PC-9 (cell line): Measurements from ENCODE around the gene GMPR2. TPM values are rescaled to one million over a fixed set of nuclear protein-coding genes. Genes with fewer than 3 reads are reported as not detected.
"Not testable (repeated sequence)": the region's sequence is repeated elsewhere in the genome, so short reads cannot be mapped to it uniquely, and the experiment has no call there.

Experiments
- BruUV-seq: library from RNA; stranded (reverse); fragments of 400-500 nt; replicated peaks from 2 replicates; lab custom pipeline; 2021; lab: Mats Ljungman, UMichigan
- CTCF ChIA-PET: fragments of 300-600 bp; sonication (Branson Sonifier 250); formaldehyde crosslinking; loops from one replicate; lab custom pipeline; 2022; ENCODE audit warnings: antibody characterized with exemption; lab: Charles Lee
- POLR2A ChIA-PET: fragments of 300-600 bp; sonication (Branson Sonifier 250); formaldehyde crosslinking; loops from one replicate; lab custom pipeline; 2022; ENCODE audit warnings: antibody characterized with exemption; ENCODE audit not compliant: unreplicated experiment; lab: Charles Lee
- DNase-seq, 2 experiments: peaks; one replicate each; pipeline versions ENCODE4 v3.0.0 to v3.0.0-alpha.2; 2015 to 2022; ENCODE audit warnings: mixed read lengths in 1 of 2
- H2AFZ ChIP-seq: fragments of 200-600 bp; sonication (generic); 2 replicates; pipeline ENCODE4 v1.8.1; 2017; ENCODE audit warnings: antibody characterized with exemption
- H3F3A ChIP-seq: fragments of 200-600 bp; sonication (generic); 2 replicates; pipeline ENCODE4 v1.8.1; 2017; ENCODE audit warnings: antibody characterized with exemption, mild to moderate bottlenecking, low read depth; ENCODE audit not compliant: insufficient read depth
- H3K27ac ChIP-seq: fragments of 200-600 bp; sonication (generic); 2 replicates; pipeline ENCODE4 v1.6.1; 2016; ENCODE audit warnings: mixed run types
- H3K27me3 ChIP-seq: fragments of 200-600 bp; sonication (generic); 2 replicates; pipeline ENCODE4 v1.6.1; 2016; ENCODE audit warnings: low read depth, mixed run types; ENCODE audit not compliant: insufficient read depth
- H3K36me3 ChIP-seq: fragments of 200-600 bp; sonication (generic); 2 replicates; pipeline ENCODE4 v1.6.1; 2016; ENCODE audit warnings: low read depth, mixed run types
- H3K4me1 ChIP-seq: fragments of 200-600 bp; sonication (generic); replicated peaks from 2 replicates; pipeline ENCODE4 v1.6.1; 2016; ENCODE audit warnings: mixed run types; ENCODE audit not compliant: insufficient read depth
- H3K4me2 ChIP-seq: fragments of 200-600 bp; sonication (generic); 2 replicates; pipeline ENCODE4 v1.6.1; 2017; ENCODE audit warnings: mixed run types
- H3K4me3 ChIP-seq: fragments of 200-600 bp; sonication (generic); 2 replicates; pipeline ENCODE4 v1.6.1; 2016; ENCODE audit warnings: mixed run types
- H3K79me2 ChIP-seq: fragments of 200-600 bp; sonication (generic); 2 replicates; pipeline ENCODE4 v1.6.1; 2017; ENCODE audit warnings: low read depth, mixed run types
- H3K9me2 ChIP-seq: fragments of 200-600 bp; sonication (generic); 2 replicates; pipeline ENCODE4 v1.8.1; 2017; ENCODE audit warnings: mild to moderate bottlenecking; ENCODE audit not compliant: insufficient read depth
- H3K9me3 ChIP-seq: fragments of 200-600 bp; sonication (generic); 2 replicates; pipeline ENCODE4 v1.8.1; 2016; ENCODE audit warnings: low read depth; ENCODE audit not compliant: insufficient read depth
- H4K20me1 ChIP-seq: fragments of 200-600 bp; sonication (generic); 2 replicates; pipeline ENCODE4 v1.8.1; 2017; ENCODE audit not compliant: insufficient read depth
- CTCF ChIP-seq: fragments of 200-600 bp; sonication (generic); conservative IDR thresholded peaks from 2 replicates; pipeline ENCODE4 v1.6.1; 2017; ENCODE audit warnings: mixed run types, antibody characterized with exemption, mild to moderate bottlenecking, moderate library complexity
- EZH2 ChIP-seq: fragments of 200-600 bp; sonication (generic); IDR thresholded peaks from 2 replicates; pipeline ENCODE4 v1.8.0; 2017; ENCODE audit warnings: antibody characterized with exemption, low read depth
- intact Hi-C: fragments of 100-400 bp; cut with micrococcal nuclease; formaldehyde crosslinking; loops from one replicate; pipeline ENCODE4 v1.10.0; 2022; ENCODE audit not compliant: unreplicated experiment
- total RNA-seq: library from RNA; stranded (reverse); gene quantifications from 2 replicates; pipeline ENCODE4 v1.2.3, GENCODE V29; 2021

GMPR2 gene
- total RNA-seq, 1 experiment from 2014 or later: 55.3 TPM

GRCh38 chr14:24219080-24219479 lies 13.6 kb upstream of the GMPR2 start:
- no peaks in the 10 kb centered on the region for H3K36me3 ChIP-seq
- ChIA-PET POLR2A (no interaction called here), CTCF (interaction anchor here (0.7 kb wide), 1 partner anchor 80 kb away, joined by 10 read pairs; no protein-coding TSS in a partner anchor)
- no peak overlapping the region for H2AFZ ChIP-seq
- H3K27ac ChIP-seq: no peak overlapping the region
- no peaks in the 10 kb centered on the region for H3K9me2 ChIP-seq
- H3F3A ChIP-seq: peaks cover 1% of the 10 kb centered on the region; the same call in 1 of the 2 replicates
- H4K20me1 ChIP-seq: no peaks in the 10 kb centered on the region; the same call in 1 of the 2 replicates
- H3K27me3 ChIP-seq: no peaks in the 10 kb centered on the region
- H3K4me1 ChIP-seq: 0 out of 2 replicates have a peak, but pooled peaks cover 4% of the 10 kb centered on the region
- intact Hi-C loops: no loop called here
- TF ChIP-seq EZH2: no peak
- TF ChIP-seq CTCF: no peak
- 0 out of 2 replicates have a peak, but pooled peaks cover 3% of the 10 kb centered on the region for H3K79me2 ChIP-seq
- BruUV-seq: no TSS peak
- H3K4me3 ChIP-seq: no peak overlapping the region
- no peaks in the 10 kb centered on the region for H3K9me3 ChIP-seq
- DNase-seq: no peak
- H3K4me2 ChIP-seq: no peak overlapping the region

GRCh38 chr14:24219521-24219920 lies 13.2 kb upstream of the GMPR2 start:
- Histone ChIP-seq H3K79me2 (peaks cover 8% of the 10 kb centered on the region; the same call in 1 of the 2 replicates), H2AFZ (no peak overlapping the region), H3K4me3 (no peak overlapping the region), H3K4me1 (0 out of 2 replicates have a peak, but pooled peaks cover 3% of the 10 kb centered on the region), H3K36me3 (no peaks in the 10 kb centered on the region), H3K9me2 (no peaks in the 10 kb centered on the region), H3K9me3 (no peaks in the 10 kb centered on the region), H3F3A (no peaks in the 10 kb centered on the region), H4K20me1 (no peaks in the 10 kb centered on the region; the same call in 1 of the 2 replicates), H3K27ac (no peak overlapping the region), H3K4me2 (no peak overlapping the region), H3K27me3 (no peaks in the 10 kb centered on the region)
- POLR2A ChIA-PET: interaction anchor here (0.7 kb wide), 1 partner anchor 163 kb away, joined by 3 read pairs; no protein-coding TSS in a partner anchor
- intact Hi-C loops: no loop called here
- TF ChIP-seq CTCF (no peak), EZH2 (no peak)
- no TSS peak for BruUV-seq
- no peak for DNase-seq
- CTCF ChIA-PET: interaction anchor here (0.7 kb wide), 1 partner anchor 80 kb away, joined by 10 read pairs; no protein-coding TSS in a partner anchor

- H3K4me2 ChIP-seq, DNase-seq, H3K9me3 ChIP-seq, BruUV-seq, H3K4me3 ChIP-seq, H3K9me2 ChIP-seq, intact Hi-C loops, H3K4me1 ChIP-seq, H4K20me1 ChIP-seq, H3K27me3 ChIP-seq, CTCF ChIA-PET, H3K36me3 ChIP-seq, POLR2A ChIA-PET, H3K27ac ChIP-seq, H3F3A ChIP-seq, H2AFZ ChIP-seq: not testable (repeated sequence)
- H3K79me2 ChIP-seq: peaks cover 32% of the 10 kb centered on the region
These were observed 9.7 kb upstream of the GMPR2 start for GRCh38 chr14:24222987-24223386.
